ENCODE measurements around the gene BRINP2.

The BRINP2 gene

GRCh38 chr1:177227978-177228692 lies 57.4 kb downstream of the BRINP2 start:
- no peak for DNase-seq

GRCh38 chr1:177228693-177229065 lies 57.9 kb downstream of the BRINP2 start:
- DNase-seq, result no peak

- DNase-seq, result peak in 1 of 2 donors; percentile 23
Measured at GRCh38 chr1:177229781-177230180, 59.0 kb downstream of the BRINP2 start.

- no peak for DNase-seq
Measured at GRCh38 chr1:177230228-177231016, 59.7 kb downstream of the BRINP2 start.

GRCh38 chr1:177235350-177235749 lies 64.6 kb downstream of the BRINP2 start:
- no peak for DNase-seq

GRCh38 chr1:177236962-177237361 lies 66.2 kb downstream of the BRINP2 start:
- no peak for DNase-seq

GRCh38 chr1:177238967-177239366 lies 68.2 kb downstream of the BRINP2 start:
- DNase-seq, result no peak

GRCh38 chr1:177239792-177240191 lies 69.0 kb downstream of the BRINP2 start:
- no peak for DNase-seq

- DNase-seq, result no peak
Measured at GRCh38 chr1:177243773-177244172, 73.0 kb downstream of the BRINP2 start.

GRCh38 chr1:177246710-177247580 lies 76.2 kb downstream of the BRINP2 start:
- no peak for DNase-seq

GRCh38 chr1:177247623-177248176 lies 76.9 kb downstream of the BRINP2 start:
- no peak for DNase-seq

GRCh38 chr1:177248258-177248657 lies 77.5 kb downstream of the BRINP2 start:
- DNase-seq, result no peak

GRCh38 chr1:177249231-177249630 lies 78.5 kb downstream of the BRINP2 start:
- no peak for DNase-seq

- no peak for DNase-seq
Measured at GRCh38 chr1:177252877-177253276, 82.1 kb downstream of the BRINP2 start.

GRCh38 chr1:177255411-177255810 lies 84.7 kb downstream of the BRINP2 start:
- DNase-seq, result no peak

GRCh38 chr1:177256153-177257075 lies 85.7 kb downstream of the BRINP2 start:
- DNase-seq, result peak; percentile 41 to 59

GRCh38 chr1:177257128-177257527 lies 86.4 kb downstream of the BRINP2 start:
- no peak for DNase-seq

GRCh38 chr1:177257576-177257975 lies 86.8 kb downstream of the BRINP2 start:
- no peak for DNase-seq

GRCh38 chr1:177270863-177271262 lies 100.1 kb downstream of the BRINP2 start:
- DNase-seq, result no peak

- no peak for DNase-seq
Measured at GRCh38 chr1:177273141-177273540, 102.4 kb downstream of the BRINP2 start.

GRCh38 chr1:177274687-177275211 lies 104.0 kb downstream of the BRINP2 start:
- no peak for DNase-seq

- DNase-seq, result no peak
Measured at GRCh38 chr1:177275736-177276135, 105.0 kb downstream of the BRINP2 start.

Measured in hippocampal formation (tissue), 2 donors.